HEK293 (cell line): ENCODE data around the gene SPC25.

Source experiments
- SP2 ChIP-seq: fragments of 450-650 bp; formaldehyde crosslinking; IDR thresholded peaks from 2 replicates; pipeline ENCODE4 v1.5.1; 2016; ENCODE audit warnings: missing biosample characterization, missing genetic modification characterization
- ZNF223 ChIP-seq: fragments of 450-650 bp; formaldehyde crosslinking; IDR thresholded peaks from 2 replicates; pipeline ENCODE4 v1.5.1; 2016; ENCODE audit warnings: missing biosample characterization, missing genetic modification characterization
- ZNF24 ChIP-seq: fragments of 450-650 bp; formaldehyde crosslinking; IDR thresholded peaks from 2 replicates; pipeline ENCODE4 v1.5.1; 2016; ENCODE audit warnings: missing biosample characterization, missing genetic modification characterization
- ZNF585B ChIP-seq: fragments of 450-650 bp; formaldehyde crosslinking; IDR thresholded peaks from 2 replicates; pipeline ENCODE4 v1.5.1; 2016; ENCODE audit warnings: missing biosample characterization, missing genetic modification characterization
- ZNF76 ChIP-seq: fragments of 450-650 bp; formaldehyde crosslinking; IDR thresholded peaks from 2 replicates; pipeline ENCODE4; 2016; ENCODE audit warnings: low read depth, missing biosample characterization, missing genetic modification characterization, borderline replicate concordance
- TF ChIP-seq, protein P1 (sequence below): fragments of 450-650 bp; formaldehyde crosslinking; IDR thresholded peaks from 2 replicates; pipeline ENCODE4 v1.5.1; 2016; ENCODE audit warnings: missing biosample characterization, missing genetic modification characterization
- TF ChIP-seq, protein P2 (sequence below): fragments of 450-650 bp; formaldehyde crosslinking; IDR thresholded peaks from 2 replicates; pipeline ENCODE4 v1.5.1; 2016; ENCODE audit warnings: missing biosample characterization, missing genetic modification characterization
- TF ChIP-seq, protein P3 (sequence below): fragments of 450-650 bp; formaldehyde crosslinking; conservative IDR thresholded peaks from 2 replicates; pipeline ENCODE4 v1.5.1; 2016; ENCODE audit warnings: low read depth, missing biosample characterization, missing genetic modification characterization

- TF ChIP-seq, protein P1, sequence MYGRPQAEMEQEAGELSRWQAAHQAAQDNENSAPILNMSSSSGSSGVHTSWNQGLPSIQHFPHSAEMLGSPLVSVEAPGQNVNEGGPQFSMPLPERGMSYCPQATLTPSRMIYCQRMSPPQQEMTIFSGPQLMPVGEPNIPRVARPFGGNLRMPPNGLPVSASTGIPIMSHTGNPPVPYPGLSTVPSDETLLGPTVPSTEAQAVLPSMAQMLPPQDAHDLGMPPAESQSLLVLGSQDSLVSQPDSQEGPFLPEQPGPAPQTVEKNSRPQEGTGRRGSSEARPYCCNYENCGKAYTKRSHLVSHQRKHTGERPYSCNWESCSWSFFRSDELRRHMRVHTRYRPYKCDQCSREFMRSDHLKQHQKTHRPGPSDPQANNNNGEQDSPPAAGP (tag by site-specific recombination): no peak
- TF ChIP-seq, protein P2, sequence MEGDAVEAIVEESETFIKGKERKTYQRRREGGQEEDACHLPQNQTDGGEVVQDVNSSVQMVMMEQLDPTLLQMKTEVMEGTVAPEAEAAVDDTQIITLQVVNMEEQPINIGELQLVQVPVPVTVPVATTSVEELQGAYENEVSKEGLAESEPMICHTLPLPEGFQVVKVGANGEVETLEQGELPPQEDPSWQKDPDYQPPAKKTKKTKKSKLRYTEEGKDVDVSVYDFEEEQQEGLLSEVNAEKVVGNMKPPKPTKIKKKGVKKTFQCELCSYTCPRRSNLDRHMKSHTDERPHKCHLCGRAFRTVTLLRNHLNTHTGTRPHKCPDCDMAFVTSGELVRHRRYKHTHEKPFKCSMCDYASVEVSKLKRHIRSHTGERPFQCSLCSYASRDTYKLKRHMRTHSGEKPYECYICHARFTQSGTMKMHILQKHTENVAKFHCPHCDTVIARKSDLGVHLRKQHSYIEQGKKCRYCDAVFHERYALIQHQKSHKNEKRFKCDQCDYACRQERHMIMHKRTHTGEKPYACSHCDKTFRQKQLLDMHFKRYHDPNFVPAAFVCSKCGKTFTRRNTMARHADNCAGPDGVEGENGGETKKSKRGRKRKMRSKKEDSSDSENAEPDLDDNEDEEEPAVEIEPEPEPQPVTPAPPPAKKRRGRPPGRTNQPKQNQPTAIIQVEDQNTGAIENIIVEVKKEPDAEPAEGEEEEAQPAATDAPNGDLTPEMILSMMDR: no peak
- TF ChIP-seq SP2 (tag by site-specific recombination) (no peak), ZNF223 (no peak), ZNF585B (tag by site-specific recombination) (no peak), ZNF24 (tag by site-specific recombination) (no peak), ZNF76 (tag by site-specific recombination) (no peak)
- TF ChIP-seq, protein P3, sequence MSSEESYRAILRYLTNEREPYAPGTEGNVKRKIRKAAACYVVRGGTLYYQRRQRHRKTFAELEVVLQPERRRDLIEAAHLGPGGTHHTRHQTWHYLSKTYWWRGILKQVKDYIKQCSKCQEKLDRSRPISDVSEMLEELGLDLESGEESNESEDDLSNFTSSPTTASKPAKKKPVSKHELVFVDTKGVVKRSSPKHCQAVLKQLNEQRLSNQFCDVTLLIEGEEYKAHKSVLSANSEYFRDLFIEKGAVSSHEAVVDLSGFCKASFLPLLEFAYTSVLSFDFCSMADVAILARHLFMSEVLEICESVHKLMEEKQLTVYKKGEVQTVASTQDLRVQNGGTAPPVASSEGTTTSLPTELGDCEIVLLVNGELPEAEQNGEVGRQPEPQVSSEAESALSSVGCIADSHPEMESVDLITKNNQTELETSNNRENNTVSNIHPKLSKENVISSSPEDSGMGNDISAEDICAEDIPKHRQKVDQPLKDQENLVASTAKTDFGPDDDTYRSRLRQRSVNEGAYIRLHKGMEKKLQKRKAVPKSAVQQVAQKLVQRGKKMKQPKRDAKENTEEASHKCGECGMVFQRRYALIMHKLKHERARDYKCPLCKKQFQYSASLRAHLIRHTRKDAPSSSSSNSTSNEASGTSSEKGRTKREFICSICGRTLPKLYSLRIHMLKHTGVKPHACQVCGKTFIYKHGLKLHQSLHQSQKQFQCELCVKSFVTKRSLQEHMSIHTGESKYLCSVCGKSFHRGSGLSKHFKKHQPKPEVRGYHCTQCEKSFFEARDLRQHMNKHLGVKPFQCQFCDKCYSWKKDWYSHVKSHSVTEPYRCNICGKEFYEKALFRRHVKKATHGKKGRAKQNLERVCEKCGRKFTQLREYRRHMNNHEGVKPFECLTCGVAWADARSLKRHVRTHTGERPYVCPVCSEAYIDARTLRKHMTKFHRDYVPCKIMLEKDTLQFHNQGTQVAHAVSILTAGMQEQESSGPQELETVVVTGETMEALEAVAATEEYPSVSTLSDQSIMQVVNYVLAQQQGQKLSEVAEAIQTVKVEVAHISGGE: no peak
Observed at GRCh38 chr2:168858146-168858545, 32.1 kb downstream of the SPC25 start.
